ENCODE data around the gene SEMA4D. TPM values are rescaled to one million over a fixed set of nuclear protein-coding genes. Genes with fewer than 3 reads are reported as not detected.
"Not testable (repeated sequence)": the region's sequence is repeated elsewhere in the genome, so short reads cannot be mapped to it uniquely, and the experiment has no call there.

SEMA4D gene
- total and polyA plus RNA-seq, 12 donors, result 2.3 to 51.0 (median 20.2) TPM

DNA sequence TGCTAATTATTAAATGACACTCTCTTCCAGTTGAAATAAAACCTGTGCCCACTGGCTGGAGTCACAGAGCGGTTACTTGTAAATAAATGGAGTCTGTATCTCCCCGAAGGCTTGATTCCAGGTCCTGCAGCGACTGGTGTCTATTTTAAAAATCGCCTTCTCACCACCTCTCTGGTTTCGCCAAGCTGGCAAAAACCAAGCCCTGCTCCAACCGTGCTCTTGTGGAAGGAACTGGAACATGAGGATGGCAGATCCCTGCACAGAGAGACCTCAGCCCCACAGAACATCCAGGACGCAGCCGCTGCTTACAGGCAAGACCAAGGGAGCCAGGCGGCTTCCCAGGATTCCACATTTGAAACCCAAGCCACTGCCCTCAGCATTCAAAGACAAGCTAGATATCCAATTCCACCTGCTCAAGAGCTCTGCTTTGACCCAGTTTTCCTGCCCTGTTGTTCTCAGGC lies 15.0 kb downstream of the SEMA4D start:
- DNase-seq, result no peak
- H3K9me3 ChIP-seq, result peaks cover 0 to 12% (median 0%) of the 10 kb centered on the region in 11 donors
- H3K27ac ChIP-seq, result peak overlapping the region in 1 of 10 donors; percentile 10
- no peaks in the 10 kb centered on the region for H3K36me3 ChIP-seq
- H3K4me3 ChIP-seq, result no peak overlapping the region
- ATAC-seq, result peak in 5 of 8 donors; percentile 24 to 54 (median 47)
- H3K27me3 ChIP-seq, result no peaks in the 10 kb centered on the region
- WGBS, 2 donors, result 81 to 82% methylated on average over 9 of the region's 9 CpGs
- intact Hi-C loops (cut with DNase I), result no loop called here
- TF ChIP-seq CTCF (IDR thresholded peaks at IDR 0.05), result no peak
- peaks cover 0 to 84% (median 15%) of the 10 kb centered on the region in 9 donors for H3K4me1 ChIP-seq

DNA sequence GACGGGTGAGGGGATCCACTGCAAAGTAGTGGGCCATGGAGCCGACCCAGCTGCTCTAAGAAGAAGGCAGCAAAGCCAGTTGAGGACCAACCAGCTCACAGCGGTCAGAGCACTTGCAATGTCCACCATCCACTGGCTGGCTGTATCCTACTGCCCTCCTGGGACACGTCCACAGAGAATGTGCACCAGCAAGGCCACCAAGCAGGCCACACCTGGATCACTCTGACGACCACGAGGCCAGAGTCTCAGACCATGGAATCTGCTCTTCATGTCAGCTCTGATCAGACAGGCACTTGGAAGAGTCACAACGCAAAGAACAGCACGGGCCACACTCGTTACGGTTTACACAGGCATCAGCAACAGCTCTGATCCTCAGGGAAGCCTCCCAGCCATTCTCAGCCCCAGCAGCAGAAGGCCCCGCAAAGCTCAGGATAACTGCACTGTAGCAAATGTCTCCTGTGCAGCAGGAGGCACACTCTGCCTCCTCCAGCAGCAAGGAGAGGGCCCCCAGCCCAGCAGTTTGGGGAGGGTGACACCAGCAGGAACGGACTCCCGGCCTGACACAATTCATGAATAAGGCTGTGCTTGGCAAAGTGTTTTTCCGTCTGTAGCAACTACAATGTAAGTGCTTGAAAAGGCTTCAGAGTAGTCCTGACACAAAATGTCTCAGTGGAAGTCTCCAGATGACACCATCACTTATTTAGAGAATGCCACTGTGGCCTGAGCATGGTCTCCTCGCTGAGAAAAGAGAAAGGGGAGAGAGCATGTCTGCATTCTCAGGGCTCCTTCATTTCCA lies 15.7 kb downstream of the SEMA4D start:
- DNase-seq (no peak), ATAC-seq (no peak)
- Histone ChIP-seq H3K9me3 (peaks cover 0 to 12% (median 0%) of the 10 kb centered on the region in 11 donors), H3K36me3 (no peaks in the 10 kb centered on the region), H3K4me1 (peaks cover 1 to 84% (median 20%) of the 10 kb centered on the region in 9 donors), H3K27me3 (no peaks in the 10 kb centered on the region), H3K4me3 (no peak overlapping the region), H3K27ac (peak overlapping the region in 1 of 10 donors; percentile 32)
- no peak for TF ChIP-seq CTCF (IDR thresholded peaks at IDR 0.05)
- intact Hi-C loops (cut with DNase I), result no loop called here
- WGBS, 2 donors, result 67 to 70% methylated on average over 15 of the region's 15 CpGs

DNA sequence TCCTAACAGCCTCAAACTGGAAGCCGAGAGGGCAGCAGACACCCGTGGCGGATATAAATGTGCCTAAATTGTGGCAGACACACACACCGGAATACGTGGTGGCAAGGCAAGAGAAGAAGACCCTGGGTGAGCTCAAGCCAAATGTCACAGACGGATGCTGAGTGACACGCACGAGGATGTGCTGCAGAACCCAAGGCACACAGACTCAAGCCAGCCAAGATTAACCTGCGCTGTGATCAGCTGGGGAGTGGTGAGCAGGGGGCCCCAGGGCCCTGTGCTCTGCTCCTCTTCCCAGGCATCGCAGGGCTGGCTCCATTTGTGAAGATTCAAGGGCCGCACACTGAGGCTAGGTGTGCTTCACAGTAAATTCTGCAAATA lies 16.4 kb downstream of the SEMA4D start:
- Histone ChIP-seq H3K9me3 (peaks cover 0 to 12% (median 0%) of the 10 kb centered on the region in 11 donors), H3K4me3 (no peak overlapping the region), H3K27me3 (no peaks in the 10 kb centered on the region), H3K4me1 (peaks cover 4 to 84% (median 26%) of the 10 kb centered on the region in 9 donors), H3K27ac (peak overlapping the region in 1 of 10 donors; percentile 32), H3K36me3 (no peaks in the 10 kb centered on the region)
- ATAC-seq, result no peak
- no peak for TF ChIP-seq CTCF (IDR thresholded peaks at IDR 0.05)
- no peak for DNase-seq
- 90 to 97% methylated on average over 11 of the region's 11 CpGs for WGBS, 2 donors
- intact Hi-C loops (cut with DNase I), result no loop called here

- H3K27ac ChIP-seq, result peak overlapping the region in 1 of 10 donors; percentile 32
- H3K27me3 ChIP-seq, result no peaks in the 10 kb centered on the region
- peaks cover 4 to 85% (median 31%) of the 10 kb centered on the region in 9 donors for H3K4me1 ChIP-seq
- peaks cover 0 to 6% (median 0%) of the 10 kb centered on the region in 11 donors for H3K9me3 ChIP-seq
- DNase-seq, result no peak
- no peaks in the 10 kb centered on the region for H3K36me3 ChIP-seq
- WGBS, 2 donors, result 89 to 91% methylated on average over 15 of the region's 15 CpGs
- ATAC-seq, result no peak
- intact Hi-C loops (cut with DNase I), result no loop called here
- TF ChIP-seq CTCF (IDR thresholded peaks at IDR 0.05), result no peak
- H3K4me3 ChIP-seq, result no peak overlapping the region
Measured at GRCh38 chr9:89480825-89481537, 16.9 kb downstream of the SEMA4D start.

GRCh38 chr9:89480372-89480771 lies 17.5 kb downstream of the SEMA4D start:
- H3K36me3 ChIP-seq; H3K9me3 ChIP-seq; H3K4me3 ChIP-seq; DNase-seq; H3K27me3 ChIP-seq; ATAC-seq; intact Hi-C loops (cut with DNase I): not testable (repeated sequence)
- Histone ChIP-seq H3K4me1 (peaks cover 4 to 85% (median 35%) of the 10 kb centered on the region in 9 donors), H3K27ac (peak overlapping the region in 1 of 10 donors; percentile 32)
- 96 to 98% methylated on average over 27 of the region's 27 CpGs for WGBS, 2 donors

- H3K36me3 ChIP-seq; ATAC-seq; H3K9me3 ChIP-seq; intact Hi-C loops (cut with DNase I); DNase-seq; H3K27me3 ChIP-seq: not testable (repeated sequence)
- H3K4me1 ChIP-seq, result peaks cover 4 to 83% (median 35%) of the 10 kb centered on the region in 9 donors
- H3K27ac ChIP-seq, result peak overlapping the region in 1 of 10 donors; percentile 67
- WGBS, 2 donors, result 94 to 96% methylated on average over 14 to 17 of the region's 17 CpGs
- H3K4me3 ChIP-seq, result peak overlapping the region in 1 of 10 donors; percentile 30
Measured at GRCh38 chr9:89479669-89480011, 18.3 kb downstream of the SEMA4D start.

All from heart right ventricle (tissue), 16 donors.